HL-60 (cell line): ENCODE results near the gene WTIP.

ENCODE experiments used
- DNase-seq, 2 experiments: peaks; one replicate each; pipeline ENCODE4 v3.0.0-alpha.2; 2010 to 2020; ENCODE audit warnings: low read depth in 1 of 2, low spot score in 1 of 2
- H3K27ac ChIP-seq: fragments of 250-450 bp; sonication (Bioruptor Pico); replicated peaks from 2 replicates; pipeline ENCODE4 v1.5.1; 2020; ENCODE audit warnings: mild to moderate bottlenecking, moderate library complexity
- H3K27me3 ChIP-seq: fragments of 250-450 bp; sonication (Bioruptor Pico); 2 replicates; pipeline ENCODE4 v1.5.1; 2021; ENCODE audit warnings: mild to moderate bottlenecking, moderate library complexity; ENCODE audit not compliant: insufficient read depth, poor library complexity, severe bottlenecking
- H3K4me3 ChIP-seq: replicated peaks from 2 replicates; pipeline ENCODE4 v1.5.1; 2011; ENCODE audit warnings: mild to moderate bottlenecking, control low read depth, low read length; ENCODE audit not compliant: insufficient read depth
- GABPA ChIP-seq: IDR thresholded peaks from 2 replicates; pipeline ENCODE4 v1.6.1; 2012; ENCODE audit warnings: low read depth
- POLR2AphosphoS5 ChIP-seq: IDR thresholded peaks from 2 replicates; pipeline ENCODE4 v1.6.1; 2012; ENCODE audit warnings: low read depth
- SPI1 ChIP-seq: IDR thresholded peaks from 2 replicates; pipeline ENCODE4 v1.6.1; 2012; ENCODE audit warnings: low read depth, mild to moderate bottlenecking, borderline replicate concordance
- TF ChIP-seq, protein P1 (sequence below): IDR thresholded peaks from 2 replicates; pipeline ENCODE4 v1.6.1; 2012; ENCODE audit warnings: low read depth; ENCODE audit not compliant: insufficient replicate concordance
- TF ChIP-seq, protein P2 (sequence below): IDR thresholded peaks from one replicate; pipeline ENCODE4 v1.5.1; 2011; ENCODE audit warnings: low read length, control low read depth, inconsistent platforms; ENCODE audit not compliant: insufficient read depth

WTIP gene

DNA sequence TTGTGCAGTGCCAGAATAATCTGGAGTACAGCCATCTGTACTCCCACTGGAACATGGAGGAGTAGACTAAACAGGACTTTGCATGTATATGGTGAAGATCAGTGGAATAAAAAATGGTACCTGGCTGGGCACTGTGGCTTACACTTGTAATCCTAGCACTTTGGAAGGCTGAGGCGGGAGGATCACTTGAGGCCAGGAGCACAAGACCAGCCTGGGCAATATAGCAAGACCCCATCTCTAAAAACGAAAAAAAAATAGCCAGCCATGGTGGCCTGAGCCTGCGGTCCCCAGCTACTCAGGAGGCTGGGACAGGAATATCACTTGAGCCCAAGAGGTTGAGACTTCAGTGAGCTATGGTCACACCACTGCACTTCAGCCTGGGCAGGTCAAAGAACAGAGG lies 33.4 kb upstream of the WTIP start:
- Histone ChIP-seq H3K27ac (no peak overlapping the region), H3K4me3 (no peak overlapping the region), H3K27me3 (no peaks in the 10 kb centered on the region)
- DNase-seq, result no peak
- TF ChIP-seq, protein P1, sequence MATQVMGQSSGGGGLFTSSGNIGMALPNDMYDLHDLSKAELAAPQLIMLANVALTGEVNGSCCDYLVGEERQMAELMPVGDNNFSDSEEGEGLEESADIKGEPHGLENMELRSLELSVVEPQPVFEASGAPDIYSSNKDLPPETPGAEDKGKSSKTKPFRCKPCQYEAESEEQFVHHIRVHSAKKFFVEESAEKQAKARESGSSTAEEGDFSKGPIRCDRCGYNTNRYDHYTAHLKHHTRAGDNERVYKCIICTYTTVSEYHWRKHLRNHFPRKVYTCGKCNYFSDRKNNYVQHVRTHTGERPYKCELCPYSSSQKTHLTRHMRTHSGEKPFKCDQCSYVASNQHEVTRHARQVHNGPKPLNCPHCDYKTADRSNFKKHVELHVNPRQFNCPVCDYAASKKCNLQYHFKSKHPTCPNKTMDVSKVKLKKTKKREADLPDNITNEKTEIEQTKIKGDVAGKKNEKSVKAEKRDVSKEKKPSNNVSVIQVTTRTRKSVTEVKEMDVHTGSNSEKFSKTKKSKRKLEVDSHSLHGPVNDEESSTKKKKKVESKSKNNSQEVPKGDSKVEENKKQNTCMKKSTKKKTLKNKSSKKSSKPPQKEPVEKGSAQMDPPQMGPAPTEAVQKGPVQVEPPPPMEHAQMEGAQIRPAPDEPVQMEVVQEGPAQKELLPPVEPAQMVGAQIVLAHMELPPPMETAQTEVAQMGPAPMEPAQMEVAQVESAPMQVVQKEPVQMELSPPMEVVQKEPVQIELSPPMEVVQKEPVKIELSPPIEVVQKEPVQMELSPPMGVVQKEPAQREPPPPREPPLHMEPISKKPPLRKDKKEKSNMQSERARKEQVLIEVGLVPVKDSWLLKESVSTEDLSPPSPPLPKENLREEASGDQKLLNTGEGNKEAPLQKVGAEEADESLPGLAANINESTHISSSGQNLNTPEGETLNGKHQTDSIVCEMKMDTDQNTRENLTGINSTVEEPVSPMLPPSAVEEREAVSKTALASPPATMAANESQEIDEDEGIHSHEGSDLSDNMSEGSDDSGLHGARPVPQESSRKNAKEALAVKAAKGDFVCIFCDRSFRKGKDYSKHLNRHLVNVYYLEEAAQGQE, result no peak
- TF ChIP-seq POLR2AphosphoS5 (no peak), GABPA (no peak), SPI1 (no peak)
- TF ChIP-seq, protein P2, sequence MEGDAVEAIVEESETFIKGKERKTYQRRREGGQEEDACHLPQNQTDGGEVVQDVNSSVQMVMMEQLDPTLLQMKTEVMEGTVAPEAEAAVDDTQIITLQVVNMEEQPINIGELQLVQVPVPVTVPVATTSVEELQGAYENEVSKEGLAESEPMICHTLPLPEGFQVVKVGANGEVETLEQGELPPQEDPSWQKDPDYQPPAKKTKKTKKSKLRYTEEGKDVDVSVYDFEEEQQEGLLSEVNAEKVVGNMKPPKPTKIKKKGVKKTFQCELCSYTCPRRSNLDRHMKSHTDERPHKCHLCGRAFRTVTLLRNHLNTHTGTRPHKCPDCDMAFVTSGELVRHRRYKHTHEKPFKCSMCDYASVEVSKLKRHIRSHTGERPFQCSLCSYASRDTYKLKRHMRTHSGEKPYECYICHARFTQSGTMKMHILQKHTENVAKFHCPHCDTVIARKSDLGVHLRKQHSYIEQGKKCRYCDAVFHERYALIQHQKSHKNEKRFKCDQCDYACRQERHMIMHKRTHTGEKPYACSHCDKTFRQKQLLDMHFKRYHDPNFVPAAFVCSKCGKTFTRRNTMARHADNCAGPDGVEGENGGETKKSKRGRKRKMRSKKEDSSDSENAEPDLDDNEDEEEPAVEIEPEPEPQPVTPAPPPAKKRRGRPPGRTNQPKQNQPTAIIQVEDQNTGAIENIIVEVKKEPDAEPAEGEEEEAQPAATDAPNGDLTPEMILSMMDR, result no peak

- no peak for DNase-seq
- no peaks in the 10 kb centered on the region for H3K27me3 ChIP-seq
- no peak overlapping the region for H3K4me3 ChIP-seq
- no peak overlapping the region for H3K27ac ChIP-seq
- TF ChIP-seq, protein P2, result no peak
- TF ChIP-seq, protein P1, result no peak
- TF ChIP-seq GABPA (no peak), SPI1 (no peak), POLR2AphosphoS5 (no peak)
These were observed 28.8 kb upstream of the WTIP start for GRCh38 chr19:34452723-34453122.

- no peak overlapping the region for H3K27ac ChIP-seq
- H3K27me3 ChIP-seq, result no peaks in the 10 kb centered on the region
- TF ChIP-seq POLR2AphosphoS5 (no peak), GABPA (no peak), SPI1 (no peak)
- TF ChIP-seq, protein P1, result no peak
- TF ChIP-seq, protein P2, result no peak
- H3K4me3 ChIP-seq, result no peak overlapping the region
- DNase-seq, result no peak
These were observed 27.5 kb upstream of the WTIP start for GRCh38 chr19:34454091-34454490.
